Endothelial cell of umbilical vein (primary cell): ENCODE results near the gene AGPS. TPM values are rescaled to one million over a fixed set of nuclear protein-coding genes. Genes with fewer than 3 reads are reported as not detected.

Source experiments
- BruUV-seq: library from RNA; stranded (reverse); fragments of 400-500 nt; replicated peaks from 2 replicates; lab custom pipeline; 2021; lab: Mats Ljungman, UMichigan
- CTCF ChIA-PET: fragments of 300-600, 350-600 bp; sonication (Branson Sonifier 250); formaldehyde crosslinking; loops from one replicate; lab custom pipeline; 2021; ENCODE audit warnings: antibody characterized with exemption, inconsistent platforms; lab: Charles Lee
- POLR2A ChIA-PET: fragments of 300-600, 350-600 bp; sonication (Branson Sonifier 250); formaldehyde crosslinking; loops from one replicate; lab custom pipeline; 2021; ENCODE audit warnings: antibody characterized with exemption, inconsistent platforms; lab: Charles Lee
- DNase-seq: peaks from one replicate; pipeline ENCODE4 v3.0.0-alpha.2; 2011; ENCODE audit warnings: low read depth, low spot score
- FAIRE-seq: peaks from 2 replicates; lab custom pipeline; 2011; peaks lifted over from hg19 to GRCh38; lab: Jason Lieb, UNC
- H2AFZ ChIP-seq: 2 replicates; pipeline ENCODE4 v1.6.0; 2012; ENCODE audit warnings: low read depth, low read length, control low read depth, inconsistent platforms
- H3K27ac ChIP-seq: 2 replicates; pipeline ENCODE4 v1.5.1; 2011; ENCODE audit warnings: low read depth, mild to moderate bottlenecking, control low read depth, low read length, moderate library complexity; ENCODE audit not compliant: insufficient read depth
- H3K27me3 ChIP-seq, 2 experiments: 2 replicates each; pipeline versions ENCODE4 v1.6.0 to v1.6.1; 2011; ENCODE audit warnings: low read length in 2 of 2, mixed read lengths in 1 of 2; ENCODE audit not compliant: control insufficient read depth in 2 of 2, insufficient read depth in 2 of 2
- H3K36me3 ChIP-seq, 2 experiments: 2 replicates in 1 of 2; 3 replicates in 1 of 2; pipeline ENCODE4 v1.5.1; 2011; ENCODE audit warnings: low read length in 2 of 2, mild to moderate bottlenecking in 1 of 2, moderate library complexity in 1 of 2; ENCODE audit not compliant: control insufficient read depth in 2 of 2, insufficient read depth in 2 of 2; ENCODE audit errors: extremely low read depth in 1 of 2
- H3K4me1 ChIP-seq: 3 replicates; pipeline ENCODE4 v1.5.1; 2011; ENCODE audit warnings: mild to moderate bottlenecking, low read length; ENCODE audit not compliant: control insufficient read depth, insufficient read depth; ENCODE audit errors: extremely low read depth
- H3K4me2 ChIP-seq: 2 replicates; pipeline ENCODE4 v1.6.1; 2011; ENCODE audit warnings: low read length, control low read depth, mixed read lengths; ENCODE audit not compliant: insufficient read depth
- H3K4me3 ChIP-seq, 3 experiments: fragments of 200-600 bp in 1 of 3; sonication (generic), shearing (Covaris generic) in 1 of 3; replicated peaks in 1 of 3; 2 replicates each; pipeline ENCODE4 v1.5.1; 2011 to 2016; ENCODE audit warnings: control low read depth in 3 of 3, low read length in 3 of 3, mild to moderate bottlenecking in 2 of 3, inconsistent platforms in 1 of 3, low read depth in 1 of 3, moderate library complexity in 1 of 3; ENCODE audit not compliant: insufficient read depth in 1 of 3
- H3K79me2 ChIP-seq: 2 replicates; pipeline ENCODE4 v1.6.0; 2012; ENCODE audit warnings: low read length, inconsistent platforms; ENCODE audit not compliant: control insufficient read depth, insufficient read depth
- H3K9ac ChIP-seq: replicated peaks from 2 replicates; pipeline ENCODE3; 2011; ENCODE audit warnings: low read length, control low read depth; ENCODE audit not compliant: insufficient read depth; ENCODE audit errors: extremely low read depth
- H3K9me1 ChIP-seq: replicated peaks from 3 replicates; pipeline ENCODE4 v1.6.0; 2011; ENCODE audit warnings: mild to moderate bottlenecking, low read length; ENCODE audit not compliant: control insufficient read depth, insufficient read depth; ENCODE audit errors: extremely low read depth
- H3K9me3 ChIP-seq: replicated peaks from 2 replicates; pipeline ENCODE4 v1.5.1; 2012; ENCODE audit warnings: low read length, inconsistent platforms; ENCODE audit not compliant: control insufficient read depth, insufficient read depth
- H4K20me1 ChIP-seq: replicated peaks from 2 replicates; pipeline ENCODE3; 2011; ENCODE audit warnings: mild to moderate bottlenecking, low read length; ENCODE audit not compliant: control insufficient read depth, insufficient read depth; ENCODE audit errors: extremely low read depth
- CTCF ChIP-seq, 2 donors: IDR thresholded peaks; 1 replicate in 1 of 2; 2 replicates in 1 of 2; pipeline ENCODE4 v1.5.1; 2011; ENCODE audit warnings: low read length in 2 of 2, mild to moderate bottlenecking in 2 of 2, moderate library complexity in 2 of 2, control low read depth in 1 of 2, inconsistent platforms in 1 of 2, low read depth in 1 of 2; ENCODE audit not compliant: insufficient read depth in 1 of 2; ENCODE audit errors: extremely low read depth in 1 of 2
- EZH2 ChIP-seq: IDR thresholded peaks from 2 replicates; pipeline ENCODE4 v1.6.1; 2012; ENCODE audit warnings: borderline replicate concordance, low read depth, mild to moderate bottlenecking, moderate library complexity, low read length, inconsistent platforms; ENCODE audit not compliant: severe bottlenecking
- FOS ChIP-seq: IDR thresholded peaks from 2 replicates; pipeline ENCODE4 v1.6.1; 2011; ENCODE audit warnings: mild to moderate bottlenecking, low read length, moderate library complexity, borderline replicate concordance; ENCODE audit not compliant: insufficient read depth
- GATA2 ChIP-seq: IDR thresholded peaks from 2 replicates; pipeline ENCODE4 v1.7.0; 2011; ENCODE audit warnings: low read depth, mild to moderate bottlenecking, moderate library complexity, mixed read lengths, low read length; ENCODE audit not compliant: insufficient read length, insufficient read depth
- JUN ChIP-seq: IDR thresholded peaks from 2 replicates; pipeline ENCODE4 v1.6.1; 2011; ENCODE audit warnings: borderline replicate concordance, low read depth; ENCODE audit not compliant: insufficient read length, insufficient read depth
- MAX ChIP-seq: IDR thresholded peaks from 2 replicates; pipeline ENCODE4 v1.6.1; 2011; ENCODE audit not compliant: insufficient read depth, insufficient read length
- MYC ChIP-seq: IDR thresholded peaks from one replicate; pipeline ENCODE4 v1.6.1; 2011; ENCODE audit warnings: mild to moderate bottlenecking, low read depth, low read length
- POLR2A ChIP-seq: IDR thresholded peaks from 2 replicates; pipeline ENCODE4 v1.6.1; 2012; ENCODE audit warnings: low read depth, mild to moderate bottlenecking, control low read depth, low read length
- POLR2AphosphoS5 ChIP-seq: IDR thresholded peaks from 2 replicates; pipeline ENCODE4 v1.6.1; 2012; ENCODE audit warnings: low read depth, mild to moderate bottlenecking, control low read depth, low read length, moderate library complexity; ENCODE audit not compliant: insufficient read depth
- dilution Hi-C: fragments of 300-500 bp; cut with MboI; formaldehyde crosslinking; loops from one replicate; pipeline ENCODE4 v1.15.0; 2019; ENCODE audit warnings: low sequenced_read_pairs; ENCODE audit not compliant: extremely low pct_ligation_motif_present
- intact Hi-C: fragments of 100-400 bp; cut with micrococcal nuclease; formaldehyde crosslinking; loops from one replicate; pipeline ENCODE4 v1.10.0; 2022
- polyA plus RNA-seq, 4 experiments: library from polyadenylated mRNA; depleted of rRNA in 3 of 4; stranded (reverse) in 3 of 4; unstranded in 1 of 4; fragments of >200 nt; gene quantifications; 2 replicates each; pipeline versions ENCODE4 v1.2.1 to v1.2.3, GENCODE V29; 2011 to 2012; ENCODE audit warnings: missing spikeins in 1 of 4
- total RNA-seq: library from RNA; stranded (reverse); gene quantifications from 2 replicates; pipeline ENCODE4 v1.2.3, GENCODE V29; 2021

Gene AGPS
- total and polyA plus RNA-seq, 2 donors (not counting 3 experiments of a cell fraction or from before 2014, with no cell fraction given) = 10.1 to 96.5 TPM

DNA sequence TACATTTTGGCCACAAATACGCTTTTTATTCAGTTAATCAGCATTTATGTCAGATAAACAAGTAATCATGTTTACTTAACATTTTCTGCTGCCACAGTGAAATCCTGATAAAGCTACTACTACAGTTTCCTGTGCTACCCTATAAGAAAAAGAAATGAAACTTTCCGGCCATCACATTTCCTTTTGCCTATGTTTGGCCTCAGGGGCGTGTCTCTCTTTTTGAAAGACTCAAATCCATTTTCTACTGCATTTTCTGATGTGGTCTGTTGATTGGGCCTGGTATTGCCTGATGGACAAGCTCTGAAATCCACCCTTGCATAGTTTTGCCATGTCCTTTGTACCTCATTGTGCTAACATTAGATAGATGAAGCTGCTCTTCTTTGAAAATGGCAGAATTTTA, 152.6 kb downstream of the AGPS start:
- Histone ChIP-seq H3K9me3 (no peaks in the 10 kb centered on the region), H3K4me3 (no peak overlapping the region)

More for the DNA sequence above, 152.6 kb downstream of the AGPS start:
- H4K20me1 ChIP-seq = no peaks in the 10 kb centered on the region
- CTCF ChIA-PET = no interaction called here
- FAIRE-seq (no peak), DNase-seq (no peak)
- TF ChIP-seq MAX (no peak), JUN (no peak), FOS (no peak), EZH2 (no peak), GATA2 (no peak), POLR2A (no peak), MYC (no peak), CTCF (IDR thresholded peaks at IDR 0.05; ENCODE audit: extremely low read depth in 1 of 2, insufficient read depth in 1 of 2, low read depth in 1 of 2, low read length in 2 of 2) (no peak), POLR2AphosphoS5 (no peak)
- H3K36me3 ChIP-seq = no peaks in the 10 kb centered on the region
- intact Hi-C loops = no loop called here
- no peaks in the 10 kb centered on the region for H3K9me1 ChIP-seq
- peaks cover 24% of the 10 kb centered on the region for H3K4me1 ChIP-seq
- BruUV-seq = no TSS peak
- no peak overlapping the region for H3K9ac ChIP-seq
- no peak overlapping the region for H3K27ac ChIP-seq
- H3K4me2 ChIP-seq = no peak overlapping the region
- H2AFZ ChIP-seq = no peak overlapping the region
- no peaks in the 10 kb centered on the region for H3K27me3 ChIP-seq
- H3K79me2 ChIP-seq = no peaks in the 10 kb centered on the region
- POLR2A ChIA-PET = no interaction called here
- dilution Hi-C loops = no loop called here
